GM18498 (cell line): ENCODE results near the gene PLPP6.

Experiments used
- ATAC-seq: cut with Tn5 transposase; IDR thresholded peaks from one replicate; pipeline ENCODE4 v1.9.1; 2021; ENCODE audit warnings: mild to moderate bottlenecking, moderate library complexity; ENCODE audit not compliant: unreplicated experiment

Gene PLPP6

GRCh38 chr9:4690144-4690543 lies 28.1 kb downstream of the PLPP6 start:
- peak; percentile 69 for ATAC-seq

- ATAC-seq: no peak
Measured at GRCh38 chr9:4691795-4692194, 29.7 kb downstream of the PLPP6 start.

GRCh38 chr9:4700091-4700490 lies 38.0 kb downstream of the PLPP6 start:
- no peak for ATAC-seq

- ATAC-seq: no peak
Measured at GRCh38 chr9:4700932-4701331, 38.8 kb downstream of the PLPP6 start.

- ATAC-seq: no peak
Measured at GRCh38 chr9:4701526-4701925, 39.4 kb downstream of the PLPP6 start.

- ATAC-seq: no peak
Measured at GRCh38 chr9:4704129-4704528, 42.0 kb downstream of the PLPP6 start.

GRCh38 chr9:4706021-4706420 lies 43.9 kb downstream of the PLPP6 start:
- ATAC-seq: no peak

GRCh38 chr9:4706971-4707622 lies 45.0 kb downstream of the PLPP6 start:
- no peak for ATAC-seq

GRCh38 chr9:4709380-4709779 lies 47.3 kb downstream of the PLPP6 start:
- ATAC-seq: no peak

- ATAC-seq: no peak
Measured at GRCh38 chr9:4713849-4714248, 51.8 kb downstream of the PLPP6 start.

GRCh38 chr9:4714266-4715016 lies 52.3 kb downstream of the PLPP6 start:
- no peak for ATAC-seq
